A673 (cell line): ENCODE results near the gene PLB1. TPM values are rescaled to one million over a fixed set of nuclear protein-coding genes. Genes with fewer than 3 reads are reported as not detected.

ENCODE experiments used
- BruUV-seq: library from RNA; stranded (reverse); fragments of 400-500 nt; replicated peaks from 2 replicates; lab custom pipeline; 2021; lab: Mats Ljungman, UMichigan
- CTCF ChIA-PET: fragments of 300-600 bp; sonication (Branson Sonifier 250); formaldehyde crosslinking; loops from one replicate; lab custom pipeline; 2022; ENCODE audit warnings: antibody characterized with exemption; lab: Charles Lee
- POLR2A ChIA-PET: fragments of 300-600 bp; sonication (Branson Sonifier 250); formaldehyde crosslinking; loops from one replicate; lab custom pipeline; 2022; ENCODE audit warnings: antibody characterized with exemption; ENCODE audit not compliant: low non-redundant PET; lab: Charles Lee
- DNase-seq: peaks from one replicate; pipeline ENCODE4 v3.0.0-alpha.2; 2015; ENCODE audit warnings: low spot score
- H3K27ac ChIP-seq: fragments of 200-600 bp; sonication (generic); 2 replicates; pipeline ENCODE4 v1.5.1; 2016; ENCODE audit warnings: mixed run types, low read depth, mild to moderate bottlenecking, mixed read lengths, antibody characterized with exemption, low read length; ENCODE audit not compliant: poor library complexity, severe bottlenecking
- H3K27me3 ChIP-seq: fragments of 200-600 bp; sonication (generic); replicated peaks from 2 replicates; pipeline ENCODE4 v1.6.1; 2017; ENCODE audit warnings: mixed run types, low read depth, mild to moderate bottlenecking, mixed read lengths, antibody characterized with exemption, low read length; ENCODE audit not compliant: insufficient read depth, poor library complexity
- H3K36me3 ChIP-seq: fragments of 200-600 bp; sonication (generic); 2 replicates; pipeline ENCODE4 v1.6.1; 2016; ENCODE audit warnings: mixed run types, mild to moderate bottlenecking, mixed read lengths, antibody characterized with exemption, low read length; ENCODE audit not compliant: insufficient read depth, poor library complexity, severe bottlenecking
- H3K4me1 ChIP-seq: fragments of 200-600 bp; sonication (generic); 2 replicates; pipeline ENCODE4 v1.6.1; 2017; ENCODE audit warnings: mixed run types, mild to moderate bottlenecking, mixed read lengths, antibody characterized with exemption, low read length; ENCODE audit not compliant: insufficient read depth, poor library complexity, severe bottlenecking
- H3K4me3 ChIP-seq: fragments of 200-600 bp; sonication (generic); 2 replicates; pipeline ENCODE4 v1.5.1; 2016; ENCODE audit warnings: low read depth, mixed run types, mild to moderate bottlenecking, mixed read lengths, low read length; ENCODE audit not compliant: poor library complexity, severe bottlenecking
- H3K9me3 ChIP-seq: fragments of 200-600 bp; sonication (generic); 2 replicates; pipeline ENCODE4 v1.6.1; 2016; ENCODE audit warnings: mixed run types, low read depth, mild to moderate bottlenecking, mixed read lengths, antibody characterized with exemption, low read length; ENCODE audit not compliant: poor library complexity, severe bottlenecking
- CTCF ChIP-seq: fragments of 300-800, 200-600 bp; sonication (generic); conservative IDR thresholded peaks from 2 replicates; pipeline ENCODE4 v1.5.1; 2017; ENCODE audit warnings: low read depth, mild to moderate bottlenecking, antibody characterized with exemption, low read length, moderate library complexity, mixed read lengths
- EZH2 ChIP-seq: fragments of 200-600 bp; sonication (generic); IDR thresholded peaks from 2 replicates; pipeline ENCODE4 v1.6.1; 2017; ENCODE audit warnings: borderline replicate concordance, low read depth, mild to moderate bottlenecking, mixed read lengths, antibody characterized with exemption, low read length; ENCODE audit not compliant: poor library complexity, severe bottlenecking
- intact Hi-C: fragments of 100-400 bp; cut with micrococcal nuclease; formaldehyde crosslinking; loops from one replicate; pipeline ENCODE4 v1.10.0; 2022; ENCODE audit not compliant: unreplicated experiment
- total RNA-seq: library from RNA; stranded (reverse); gene quantifications from 2 replicates; pipeline ENCODE4 v1.2.3, GENCODE V29; 2021

The PLB1 gene
- total RNA-seq, 1 experiment from 2014 or later, result 0.39 TPM

GRCh38 chr2:28566521-28567041 is 70.7 kb downstream of the PLB1 start:
- POLR2A ChIA-PET, result no interaction called here
- peak; percentile 90 for DNase-seq
- Histone ChIP-seq H3K27me3 (no peaks in the 10 kb centered on the region), H3K27ac (no peak overlapping the region), H3K4me3 (peak overlapping the region; percentile 55), H3K4me1 (no peaks in the 10 kb centered on the region), H3K9me3 (no peaks in the 10 kb centered on the region), H3K36me3 (no peaks in the 10 kb centered on the region)
- CTCF ChIA-PET, result interaction anchor here (0.6 to 1.4 kb wide), 9 partner anchors 10 to 1538 kb away, joined by 4 to 13 read pairs (median 7); partner anchors contain the start of gene TRMT61B
- BruUV-seq, result no TSS peak
- peak; percentile 100 for TF ChIP-seq CTCF
- TF ChIP-seq EZH2, result no peak
- intact Hi-C loops, result loop anchor here (5.0 to 10.0 kb wide), 2 partner anchors 186 to 328 kb away; partner anchors contain the start of genes PPP1CB and WDR43

GRCh38 chr2:28567061-28567471 is 71.2 kb downstream of the PLB1 start:
- TF ChIP-seq CTCF, result no peak; the same call in 1 of the 2 replicates
- TF ChIP-seq EZH2, result no peak
- Histone ChIP-seq H3K27ac (no peak overlapping the region), H3K27me3 (no peaks in the 10 kb centered on the region), H3K4me1 (no peaks in the 10 kb centered on the region), H3K4me3 (peak overlapping the region; percentile 55), H3K36me3 (no peaks in the 10 kb centered on the region), H3K9me3 (no peaks in the 10 kb centered on the region)
- DNase-seq, result peak; percentile 21
- intact Hi-C loops, result loop anchor here (5.0 to 10.0 kb wide), 2 partner anchors 185 to 328 kb away; partner anchors contain the start of genes PPP1CB and WDR43
- no TSS peak for BruUV-seq
- CTCF ChIA-PET, result interaction anchor here (0.6 to 1.4 kb wide), 13 partner anchors 11 to 1545 kb away, joined by 4 to 13 read pairs (median 7); partner anchors contain the start of gene TRMT61B
- POLR2A ChIA-PET, result no interaction called here

GRCh38 chr2:28568036-28568435 is 72.2 kb downstream of the PLB1 start:
- Histone ChIP-seq H3K36me3 (no peaks in the 10 kb centered on the region), H3K27ac (no peak overlapping the region), H3K9me3 (no peaks in the 10 kb centered on the region), H3K27me3 (no peaks in the 10 kb centered on the region), H3K4me3 (no peak overlapping the region), H3K4me1 (no peaks in the 10 kb centered on the region)
- intact Hi-C loops, result loop anchor here (5.0 to 10.0 kb wide), 2 partner anchors 184 to 327 kb away; partner anchors contain the start of genes PPP1CB and WDR43
- ChIA-PET CTCF (interaction anchor here (0.6 to 0.7 kb wide), 2 partner anchors 55 to 1544 kb away, joined by 4 read pairs; no protein-coding TSS in a partner anchor), POLR2A (no interaction called here)
- BruUV-seq, result no TSS peak
- no peak for TF ChIP-seq EZH2
- DNase-seq, result no peak
